ENCODE results near the gene PHACTR1.

The PHACTR1 gene

GRCh38 chr6:13080462-13081188 lies 364.1 kb downstream of the PHACTR1 start:
- no peak for DNase-seq

DNA sequence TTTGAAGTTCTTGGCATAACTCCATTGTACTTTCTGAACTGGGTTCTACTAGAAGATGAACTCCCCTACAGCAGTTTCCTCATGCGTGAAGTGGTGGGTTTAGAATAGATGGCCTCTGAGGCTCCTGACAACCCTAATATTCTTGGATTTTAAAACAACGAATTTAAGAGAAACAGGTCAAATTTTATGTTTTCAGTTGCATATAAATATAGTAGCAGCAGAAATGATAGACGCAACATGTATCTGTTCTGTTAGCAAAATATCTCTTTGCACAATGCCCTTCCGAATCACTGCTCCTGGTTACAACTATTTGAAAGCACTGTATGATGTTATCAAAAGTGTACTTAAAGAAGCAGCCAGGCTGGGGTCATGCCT lies 364.6 kb downstream of the PHACTR1 start:
- DNase-seq = no peak

DNA sequence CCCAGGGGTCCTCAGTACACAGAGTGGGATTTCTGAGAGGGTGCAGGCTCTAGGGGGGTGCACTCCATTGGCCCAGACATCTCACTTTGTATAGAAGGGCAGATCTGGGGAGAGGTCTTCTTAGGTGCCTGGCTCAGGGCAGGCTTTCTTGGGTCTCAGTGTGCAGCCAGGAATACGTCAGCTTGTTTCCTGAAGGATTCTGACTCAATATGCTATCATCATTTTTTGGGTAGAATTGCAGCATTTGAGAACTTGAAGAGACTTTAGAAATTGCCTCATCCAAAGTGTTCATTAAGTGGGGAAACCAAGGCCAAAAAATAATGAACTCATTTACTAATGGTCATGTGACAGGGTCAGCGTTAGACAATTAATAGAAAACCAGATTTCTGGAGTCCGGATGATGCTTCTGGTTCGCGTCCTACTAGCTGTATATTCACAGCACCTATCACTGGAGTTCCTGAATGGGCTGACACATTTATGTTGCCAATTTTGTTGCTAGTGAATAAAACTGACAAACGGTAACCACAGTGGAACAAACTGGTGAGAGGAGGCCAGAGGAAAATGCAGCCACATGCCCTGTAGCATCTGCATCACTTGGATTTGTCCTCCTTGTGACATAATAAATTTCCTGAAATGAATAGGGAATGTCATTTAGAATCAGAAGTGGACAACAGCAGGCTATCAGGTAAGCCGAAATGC lies 372.9 kb downstream of the PHACTR1 start:
- no peak for DNase-seq

DNA sequence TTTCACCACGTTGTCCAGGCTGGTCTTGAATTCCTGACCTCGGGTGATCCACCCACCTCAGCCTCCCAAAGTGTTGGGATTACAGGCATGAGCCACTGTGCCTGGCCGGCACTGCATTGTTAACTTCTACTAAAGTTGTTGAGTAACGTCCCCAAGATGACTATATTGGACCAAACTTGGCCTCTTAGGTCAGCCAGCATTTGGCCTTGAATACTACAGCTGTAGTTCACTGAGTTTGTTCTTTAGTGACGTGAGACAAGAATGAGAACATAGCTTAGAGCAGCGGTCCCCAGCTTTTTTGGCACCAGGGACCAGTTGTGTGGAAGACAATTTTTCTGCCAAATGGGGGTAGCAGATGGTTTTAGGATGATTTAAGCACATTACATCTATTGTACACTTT lies 374.6 kb downstream of the PHACTR1 start:
- no peak for DNase-seq

DNA sequence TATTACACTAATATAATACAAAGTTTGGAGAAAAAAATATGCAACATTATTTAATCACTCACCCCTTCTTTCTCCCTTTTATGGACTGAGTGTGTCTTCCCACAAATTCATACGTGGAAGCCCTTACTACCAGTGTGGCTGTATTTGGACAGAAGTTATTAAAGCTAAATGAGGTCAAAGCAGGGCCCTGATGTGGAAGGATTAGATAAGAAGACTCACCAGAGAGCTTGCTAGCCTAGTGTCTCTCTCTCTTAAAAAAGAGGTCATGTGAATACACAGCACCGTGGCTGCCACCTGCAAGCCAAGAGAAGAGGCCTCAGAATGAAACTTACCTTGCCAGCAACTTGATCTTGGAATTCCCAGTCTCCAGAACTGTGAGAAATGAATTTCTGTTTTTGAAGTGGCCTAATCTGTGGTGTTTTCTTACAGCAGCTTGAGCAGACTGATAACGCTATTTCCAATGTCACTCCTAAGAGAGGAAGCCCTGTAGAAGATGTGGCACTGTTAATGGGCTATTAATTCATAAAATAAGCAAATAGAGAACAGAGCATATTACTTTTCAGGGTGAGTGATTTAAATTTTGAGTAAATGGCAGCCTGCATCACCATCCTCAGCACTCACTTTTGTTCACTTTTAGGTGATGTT lies 378.3 kb downstream of the PHACTR1 start:
- no peak for DNase-seq

GRCh38 chr6:13096084-13096483 lies 379.5 kb downstream of the PHACTR1 start:
- DNase-seq = no peak

DNA sequence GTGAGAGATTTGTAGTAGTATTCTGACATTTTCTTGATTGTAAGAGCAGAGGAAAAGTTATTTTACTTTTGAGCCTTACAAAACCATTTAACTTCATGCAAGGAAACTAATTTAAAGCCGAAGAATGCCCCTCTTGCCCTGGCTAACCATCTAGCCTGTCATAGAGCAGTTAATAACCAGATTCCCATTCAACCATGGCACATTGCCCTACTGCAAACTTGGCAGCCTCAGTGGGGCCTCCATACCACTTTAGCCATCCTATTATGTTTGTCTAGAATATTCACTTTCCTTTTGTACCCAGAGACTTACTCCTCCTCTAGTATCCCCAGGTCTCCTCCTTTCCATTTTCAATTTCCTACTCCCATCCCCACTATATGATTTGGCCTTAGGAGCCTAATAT lies 380.9 kb downstream of the PHACTR1 start:
- no peak for DNase-seq

DNA sequence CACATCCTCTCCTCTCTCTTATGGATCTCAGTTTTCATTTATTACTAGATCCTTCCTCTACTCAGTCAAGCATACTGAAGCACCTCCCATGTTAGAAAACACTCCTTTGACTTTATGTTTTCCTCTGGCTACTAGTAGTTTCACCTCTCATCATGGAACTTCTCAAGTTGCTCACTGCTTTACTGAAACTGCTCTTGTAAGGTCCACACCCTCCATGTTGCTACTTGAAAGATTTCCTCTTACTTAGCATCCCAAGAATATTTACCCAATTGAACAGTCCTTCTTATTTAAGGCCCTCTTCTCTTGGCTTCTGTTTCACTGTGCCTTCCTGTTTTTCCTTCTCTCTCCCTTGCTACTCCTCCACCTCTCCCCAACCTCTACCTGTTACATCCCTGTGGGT lies 381.4 kb downstream of the PHACTR1 start:
- DNase-seq = no peak

DNA sequence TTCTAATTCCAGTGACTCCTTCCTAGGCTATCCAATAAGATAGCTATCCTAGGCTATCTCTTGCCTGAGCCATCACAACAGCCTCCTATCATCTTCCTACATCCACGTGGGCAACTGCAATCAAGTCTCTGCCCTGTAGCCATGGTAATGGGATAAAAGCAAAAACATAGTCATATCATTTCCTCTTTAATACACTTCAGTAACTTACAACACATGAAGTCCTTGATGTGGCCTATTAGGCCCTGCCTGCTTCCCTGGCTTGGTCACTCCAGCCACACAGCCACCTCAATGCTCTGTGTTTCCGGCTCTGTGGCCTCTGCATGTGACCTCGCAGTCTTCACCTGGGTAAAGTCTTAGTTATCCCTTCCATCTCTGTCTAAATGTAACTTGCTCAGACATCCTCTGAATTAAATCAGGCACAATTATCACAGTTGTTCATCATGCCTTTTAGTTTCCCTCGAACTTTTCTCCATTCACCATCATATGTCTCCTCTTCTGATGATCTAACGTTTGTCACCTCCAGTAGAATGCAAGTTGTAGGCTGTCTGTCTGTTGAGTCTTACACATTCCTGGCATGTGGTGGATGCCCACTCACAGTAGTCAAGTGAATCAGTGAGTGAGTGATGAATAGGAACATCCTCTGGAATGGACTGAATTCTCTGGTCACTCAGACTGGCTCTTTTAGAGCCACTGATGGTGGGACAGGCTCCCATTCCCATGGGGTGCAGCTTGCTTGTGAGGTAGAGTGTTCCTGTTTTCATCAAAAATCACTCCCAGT lies 382.4 kb downstream of the PHACTR1 start:
- DNase-seq = no peak

DNA sequence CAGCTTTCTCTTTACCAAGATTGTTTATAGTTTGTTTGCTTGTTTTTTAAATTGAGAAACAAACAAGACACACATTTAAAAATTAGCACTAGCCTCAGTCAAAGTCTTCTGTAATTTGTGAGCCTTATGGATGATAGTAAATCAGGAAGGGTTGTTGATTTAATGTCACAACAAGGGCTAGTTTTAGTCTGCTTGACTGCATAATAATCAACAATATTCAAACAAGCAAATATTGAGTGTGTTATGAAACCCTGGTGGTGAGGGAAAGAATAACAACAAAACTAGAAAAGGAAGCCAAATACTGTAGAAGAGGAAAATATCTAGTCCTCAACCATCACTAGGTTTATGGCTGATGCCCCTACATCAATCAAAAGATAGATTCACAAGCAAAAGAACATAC lies 383.2 kb downstream of the PHACTR1 start:
- no peak for DNase-seq

DNA sequence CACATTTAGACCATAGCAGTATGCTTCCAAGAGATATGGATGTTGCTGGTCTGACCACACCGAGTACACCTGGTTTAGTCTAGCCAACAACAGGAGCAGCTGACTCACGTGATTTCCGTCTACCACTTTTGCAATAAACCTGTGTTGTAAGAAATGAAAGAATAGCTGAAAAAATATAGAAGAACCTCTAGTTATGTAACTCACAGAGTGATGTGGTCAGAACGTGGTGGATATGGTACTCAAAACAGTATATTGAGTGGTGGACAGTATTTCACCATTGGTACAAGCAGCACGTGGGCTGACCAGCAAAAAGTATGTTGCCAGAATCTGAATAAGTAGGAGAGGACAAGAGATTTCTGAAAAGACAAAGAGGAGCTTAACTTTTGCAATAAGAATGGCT lies 384.8 kb downstream of the PHACTR1 start:
- no peak for DNase-seq

- no peak for DNase-seq
Measured at GRCh38 chr6:13101985-13102384, 385.4 kb downstream of the PHACTR1 start.

- DNase-seq = no peak
Measured at GRCh38 chr6:13103169-13103568, 386.6 kb downstream of the PHACTR1 start.

DNA sequence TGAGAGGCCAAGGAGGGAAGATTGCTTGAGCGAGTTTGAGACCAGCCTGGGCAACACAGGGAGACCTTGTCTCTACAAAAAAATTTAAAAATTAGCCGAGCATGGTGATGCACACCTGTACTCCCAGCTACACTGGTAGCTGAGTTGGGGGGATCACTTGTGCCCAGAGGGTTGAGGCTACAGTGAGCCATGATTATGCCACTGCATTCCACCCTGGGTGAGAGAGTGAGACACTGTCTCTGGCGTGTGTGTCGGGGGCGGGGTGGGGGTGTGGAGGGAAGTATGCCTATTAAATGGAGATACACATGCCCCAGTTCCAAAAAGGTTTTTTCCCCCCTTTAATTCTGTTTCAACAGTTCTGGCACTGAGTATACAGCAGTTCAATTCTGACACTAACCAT lies 388.6 kb downstream of the PHACTR1 start:
- DNase-seq = no peak

DNA sequence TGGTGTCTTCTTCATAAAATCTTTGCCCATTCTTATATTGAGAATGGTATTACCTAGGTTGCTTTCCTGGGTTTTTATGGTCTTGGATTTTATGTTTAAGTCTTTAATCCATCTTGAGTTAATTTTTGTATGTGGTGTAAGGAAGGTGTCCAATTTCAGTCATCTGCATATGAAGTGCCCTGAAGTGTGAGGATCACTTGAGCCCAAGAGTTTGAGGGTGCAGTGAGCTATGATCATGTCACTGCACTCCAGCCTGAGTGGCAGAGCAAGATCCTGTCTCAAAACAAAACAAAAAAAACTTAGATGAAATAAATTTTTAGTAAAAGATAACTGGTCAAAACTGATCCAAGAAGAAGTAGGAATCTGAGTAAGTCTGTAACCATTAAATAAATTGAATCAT lies 396.4 kb downstream of the PHACTR1 start:
- no peak for DNase-seq

GRCh38 chr6:13113376-13113775 lies 396.8 kb downstream of the PHACTR1 start:
- no peak for DNase-seq

DNA sequence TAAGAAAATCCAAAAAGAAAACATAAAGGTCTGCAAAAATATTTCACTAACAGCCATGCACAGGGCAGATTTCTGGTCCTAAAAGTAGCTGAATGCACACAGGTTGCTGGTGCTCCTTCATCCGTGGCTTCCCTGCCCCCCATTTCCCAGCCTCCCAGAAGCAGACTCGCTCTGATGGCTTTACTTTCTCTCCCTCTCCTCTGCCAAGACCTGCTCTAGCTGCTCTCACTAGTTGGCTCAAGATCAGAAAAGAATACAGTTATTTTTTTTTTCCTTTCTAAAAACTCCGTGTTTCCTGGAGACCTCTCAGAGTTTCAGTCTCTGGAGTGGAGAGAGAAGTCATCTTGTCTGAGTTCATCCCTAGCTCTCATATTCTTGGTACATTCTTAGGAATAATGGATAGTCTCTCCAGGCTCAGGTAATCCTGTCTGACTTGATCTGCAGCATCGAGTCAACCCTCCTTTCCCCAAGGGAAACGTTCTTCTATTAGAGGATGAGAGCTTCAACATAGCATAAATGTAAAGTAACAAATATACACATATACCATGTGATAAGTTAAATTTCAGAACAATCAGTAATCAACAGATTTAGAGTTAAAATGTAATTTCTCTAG lies 397.5 kb downstream of the PHACTR1 start:
- no peak for DNase-seq

GRCh38 chr6:13116155-13116554 lies 399.6 kb downstream of the PHACTR1 start:
- DNase-seq = no peak

- no peak for DNase-seq
Measured at GRCh38 chr6:13117570-13117969, 401.0 kb downstream of the PHACTR1 start.

DNA sequence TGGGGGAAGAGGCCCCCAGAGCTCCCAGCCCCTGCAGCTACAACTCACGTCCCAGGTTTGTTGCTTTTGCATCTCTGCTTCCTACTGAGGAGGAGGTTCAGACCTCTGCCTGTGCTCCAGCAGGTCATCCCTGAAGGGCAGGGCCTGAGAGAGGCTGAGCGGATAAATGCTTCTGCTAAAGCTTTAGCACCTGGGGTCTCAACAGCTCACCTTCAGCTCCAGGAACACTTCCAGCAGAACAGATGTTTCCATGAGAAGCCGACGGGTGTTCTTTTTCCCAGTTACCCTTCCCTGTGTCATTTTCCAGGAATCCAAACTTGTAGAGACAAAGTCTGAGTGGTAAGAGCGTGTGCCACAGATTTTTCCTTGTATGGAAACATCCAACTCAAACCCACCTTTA lies 403.0 kb downstream of the PHACTR1 start:
- no peak for DNase-seq

DNA sequence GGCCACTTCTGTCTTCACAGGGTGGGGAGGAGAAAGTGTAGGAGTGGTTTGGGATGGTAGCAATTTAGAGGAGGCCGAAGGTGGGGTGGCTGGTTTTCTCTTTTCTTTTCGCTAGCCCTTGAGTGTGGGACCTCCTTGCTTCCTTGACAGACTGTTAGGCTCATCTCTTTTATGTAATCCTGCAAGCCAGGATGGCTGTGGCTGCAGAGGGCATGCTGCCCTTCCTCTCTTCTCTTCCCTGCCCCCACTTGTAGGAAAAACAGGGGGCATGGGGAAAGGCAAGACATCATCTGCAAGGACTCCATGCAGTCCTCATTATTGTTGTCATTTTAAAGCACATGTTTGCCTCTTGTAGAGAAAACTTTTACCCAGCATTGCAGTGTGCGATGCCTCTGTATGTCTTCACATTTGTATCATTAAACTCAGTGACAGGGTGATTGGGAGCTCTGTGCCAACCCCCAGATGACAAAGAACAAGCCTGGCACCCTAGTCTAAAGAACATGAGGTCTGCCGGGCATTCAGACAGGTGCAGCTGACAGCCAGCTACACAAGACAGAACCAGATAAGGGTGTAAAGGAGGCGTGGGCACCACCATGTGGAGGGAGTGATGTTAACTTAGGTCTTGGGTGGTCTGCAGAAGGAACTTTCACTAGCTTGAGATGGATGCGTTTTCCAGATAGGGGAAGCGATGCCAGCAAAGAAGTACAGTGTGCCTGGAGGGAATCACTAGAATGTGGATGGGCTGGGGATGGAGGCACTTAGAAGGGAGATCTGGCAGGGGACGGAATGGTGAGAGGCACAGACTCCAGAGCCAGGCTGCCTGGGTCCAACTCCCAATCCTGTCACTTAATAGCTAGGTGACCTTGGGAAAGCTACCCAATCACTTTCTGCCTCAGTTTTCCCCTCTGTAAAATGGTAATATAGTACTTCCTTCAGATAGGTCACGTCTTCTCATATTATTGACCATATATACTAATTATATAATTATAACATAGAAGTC lies 404.2 kb downstream of the PHACTR1 start:
- DNase-seq = no peak

DNA sequence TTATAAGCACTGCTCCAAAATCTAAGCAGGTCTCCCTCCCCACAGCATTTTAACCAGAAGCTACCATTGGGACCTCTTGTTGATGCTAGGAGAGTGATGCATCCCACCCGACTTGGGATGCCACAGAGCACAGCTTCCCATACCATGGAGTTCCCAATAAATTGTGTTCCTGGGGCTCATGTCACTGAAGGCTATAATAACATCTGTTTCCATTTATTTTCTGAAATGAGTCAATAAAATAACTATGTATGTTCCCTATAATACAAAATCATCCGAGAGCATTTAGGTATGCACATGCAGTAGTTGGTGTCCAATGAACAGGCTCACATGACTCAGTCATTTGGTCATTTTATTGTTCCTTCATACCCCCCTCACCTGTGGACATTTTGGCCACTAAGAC lies 407.6 kb downstream of the PHACTR1 start:
- no peak for DNase-seq

Data from CD4-positive, alpha-beta T cell treated with Interleukin-21 for 1 hour (primary cell).